GM18511 (cell line): Measurements from ENCODE around the gene CAT.

ENCODE experiments used
- ATAC-seq: cut with Tn5 transposase; IDR thresholded peaks from one replicate; pipeline ENCODE4 v1.9.1; 2021; ENCODE audit warnings: mild to moderate bottlenecking, moderate library complexity; ENCODE audit not compliant: unreplicated experiment

Gene CAT

DNA sequence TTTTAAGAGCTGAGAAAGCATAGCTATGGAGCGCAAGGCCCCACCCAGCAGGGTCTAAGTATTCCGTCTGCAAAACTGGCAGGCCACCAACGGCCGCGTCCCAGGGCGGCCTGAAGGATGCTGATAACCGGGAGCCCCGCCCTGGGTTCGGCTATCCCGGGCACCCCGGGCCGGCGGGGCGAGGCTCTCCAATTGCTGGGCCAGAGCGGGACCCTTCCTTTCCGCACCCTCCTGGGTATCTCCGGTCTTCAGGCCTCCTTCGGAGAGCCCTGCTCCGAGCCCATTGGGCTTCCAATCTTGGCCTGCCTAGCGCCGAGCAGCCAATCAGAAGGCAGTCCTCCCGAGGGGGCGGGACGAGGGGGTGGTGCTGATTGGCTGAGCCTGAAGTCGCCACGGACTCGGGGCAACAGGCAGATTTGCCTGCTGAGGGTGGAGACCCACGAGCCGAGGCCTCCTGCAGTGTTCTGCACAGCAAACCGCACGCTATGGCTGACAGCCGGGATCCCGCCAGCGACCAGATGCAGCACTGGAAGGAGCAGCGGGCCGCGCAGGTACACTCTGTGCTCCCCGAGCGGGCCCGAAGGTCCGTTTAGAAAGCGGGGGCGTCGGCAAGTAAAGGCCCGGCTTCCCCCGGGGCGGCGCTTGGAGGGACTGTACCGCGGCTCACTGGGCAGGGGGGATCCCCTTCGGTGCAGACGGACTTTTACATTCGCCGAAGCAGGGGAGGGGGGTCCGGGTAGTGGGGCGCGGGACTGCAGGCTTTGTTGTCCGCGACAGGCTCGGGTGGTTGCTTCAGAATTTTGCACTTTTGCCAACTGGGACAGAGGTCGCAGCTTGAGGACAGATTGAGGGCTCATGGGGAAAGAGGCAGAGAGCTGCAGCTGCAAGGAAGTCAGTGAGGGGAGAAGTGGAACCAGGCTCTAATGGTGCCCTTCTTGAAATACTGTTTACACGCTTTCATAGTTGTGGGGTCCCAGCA lies at the start of gene CAT:
TSS of gene CAT (plus strand) at position 406 of the 979 bp plus-strand sequence. CDS start at position 486, 80 bp downstream.
- ATAC-seq, result peak; percentile 98

DNA sequence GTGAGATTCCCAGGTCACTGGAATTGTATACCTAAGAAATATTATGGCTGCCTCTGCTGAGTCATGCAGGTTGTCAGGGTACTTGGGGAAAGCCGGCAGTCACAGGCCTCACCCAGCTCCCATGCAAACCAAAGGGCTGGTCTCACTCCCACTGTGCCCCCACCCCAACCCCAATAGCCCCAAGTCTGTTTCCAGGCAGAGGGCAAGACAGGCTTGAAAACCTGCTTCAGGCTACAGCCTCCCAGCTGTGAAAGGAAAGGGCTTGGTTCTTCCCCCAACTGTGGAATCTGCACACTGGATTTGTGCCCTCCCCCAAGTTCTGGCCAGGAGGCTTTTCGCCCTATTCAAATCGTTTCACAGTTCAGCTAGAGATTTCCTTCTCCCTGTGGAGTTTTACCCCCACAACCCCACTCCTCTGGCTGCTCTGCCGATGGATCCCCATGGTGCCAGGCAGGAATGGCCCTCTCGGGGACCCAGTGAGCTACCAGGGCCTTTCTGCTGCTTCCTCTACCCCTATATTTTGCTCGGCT lies 43.9 kb upstream of the CAT start:
- ATAC-seq, result no peak

DNA sequence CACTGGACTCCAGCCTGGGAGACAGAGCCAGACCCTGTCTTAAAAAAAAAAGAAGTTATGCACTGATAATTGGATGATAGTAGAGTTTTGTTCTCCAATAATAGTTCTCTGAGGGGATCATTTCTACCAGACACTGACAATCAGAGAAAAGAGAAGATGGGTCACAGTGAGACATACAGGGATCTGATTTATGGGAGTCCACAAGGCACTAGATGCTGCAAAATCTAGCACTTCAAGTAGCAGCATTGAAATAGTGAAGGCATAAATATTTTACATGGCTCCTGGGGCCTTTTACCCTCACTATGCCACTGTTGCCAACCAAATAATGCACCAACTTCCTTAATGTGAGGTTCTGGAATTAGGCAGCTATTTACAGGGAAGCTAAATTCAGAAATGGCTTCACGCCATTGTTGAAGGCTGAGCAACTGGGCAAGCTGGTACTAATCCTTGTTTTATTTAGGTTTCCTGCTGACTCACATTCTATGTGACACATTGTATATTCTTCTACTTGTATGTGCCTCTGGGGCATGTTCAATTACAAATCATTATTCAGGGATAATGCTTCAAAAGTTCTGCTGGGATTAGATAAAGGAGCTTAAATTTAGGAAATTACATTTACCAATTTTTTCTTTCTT lies 42.7 kb upstream of the CAT start:
- no peak for ATAC-seq

DNA sequence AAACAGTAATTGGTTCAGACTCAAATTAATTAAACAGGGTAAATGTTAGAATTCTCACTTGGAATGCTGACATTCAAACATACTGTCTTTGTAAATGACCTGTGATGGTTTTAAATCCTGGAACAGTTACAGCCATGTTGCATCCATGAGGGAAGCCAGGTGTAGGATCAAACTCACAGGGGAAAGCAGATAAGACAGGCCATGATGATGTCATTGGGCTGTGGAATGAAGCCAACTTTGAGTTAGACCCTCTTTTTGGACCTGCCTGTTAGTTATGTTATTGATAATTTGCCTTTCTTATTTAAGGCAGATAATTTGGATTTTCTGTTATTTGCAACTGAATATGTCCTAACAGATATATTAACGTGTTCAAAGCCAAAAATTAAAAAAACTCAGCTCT lies 41.6 kb upstream of the CAT start:
- ATAC-seq, result no peak

DNA sequence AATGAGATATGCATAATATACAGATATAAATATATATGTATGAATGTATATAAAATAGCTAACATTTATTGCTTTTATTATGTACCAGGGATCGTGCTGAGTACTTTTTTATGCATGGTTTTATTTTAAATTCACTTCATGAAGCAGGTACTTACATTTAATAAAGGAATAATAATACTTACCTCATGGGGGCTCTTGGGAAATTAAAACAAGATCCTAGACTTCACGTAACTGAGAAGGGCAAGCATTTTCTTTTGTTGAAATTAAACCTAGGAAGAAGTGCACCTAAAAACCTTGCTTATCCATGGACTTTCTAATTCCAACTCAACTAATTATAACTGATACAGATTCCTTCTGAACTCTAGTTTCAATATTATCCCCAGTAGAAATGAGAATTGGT lies 40.9 kb upstream of the CAT start:
- ATAC-seq, result no peak

DNA sequence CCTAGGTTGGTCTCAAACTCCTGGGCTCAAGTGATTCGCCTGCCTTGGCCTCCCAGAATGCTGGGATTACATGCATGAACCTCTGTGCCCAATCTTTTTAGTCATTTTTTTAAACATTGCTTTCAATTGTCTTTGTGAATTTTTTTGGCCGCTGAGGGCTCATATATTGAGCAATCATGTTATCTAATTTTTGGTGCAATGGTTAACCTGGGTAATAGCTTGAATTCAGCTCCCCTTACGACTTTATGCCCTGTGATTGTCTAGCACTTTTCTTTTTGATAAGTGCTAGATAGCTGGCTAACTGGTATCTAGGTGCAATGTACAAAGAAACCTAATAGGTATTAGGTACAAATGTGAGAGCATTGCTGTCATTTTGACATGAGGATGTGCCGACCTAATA lies 35.3 kb upstream of the CAT start:
- ATAC-seq, result no peak

DNA sequence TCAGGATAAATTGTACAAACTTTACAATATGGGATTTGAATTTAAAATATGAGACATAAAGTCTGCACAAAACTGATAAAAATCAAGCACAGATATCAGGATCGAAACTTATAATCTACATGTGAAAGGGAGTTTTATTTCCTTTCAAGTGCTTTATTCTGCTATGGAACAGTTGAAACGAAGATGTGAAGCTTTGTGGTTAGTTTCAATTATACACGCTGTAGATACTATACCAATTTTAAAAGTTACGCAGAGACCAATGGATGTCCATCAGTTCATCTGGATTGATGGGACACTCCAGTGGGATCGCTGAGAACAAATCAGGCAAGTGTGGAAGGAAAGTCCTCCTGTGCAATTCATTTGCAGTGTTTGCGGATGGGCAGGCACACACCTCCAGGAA lies 34.5 kb upstream of the CAT start:
- ATAC-seq, result no peak

DNA sequence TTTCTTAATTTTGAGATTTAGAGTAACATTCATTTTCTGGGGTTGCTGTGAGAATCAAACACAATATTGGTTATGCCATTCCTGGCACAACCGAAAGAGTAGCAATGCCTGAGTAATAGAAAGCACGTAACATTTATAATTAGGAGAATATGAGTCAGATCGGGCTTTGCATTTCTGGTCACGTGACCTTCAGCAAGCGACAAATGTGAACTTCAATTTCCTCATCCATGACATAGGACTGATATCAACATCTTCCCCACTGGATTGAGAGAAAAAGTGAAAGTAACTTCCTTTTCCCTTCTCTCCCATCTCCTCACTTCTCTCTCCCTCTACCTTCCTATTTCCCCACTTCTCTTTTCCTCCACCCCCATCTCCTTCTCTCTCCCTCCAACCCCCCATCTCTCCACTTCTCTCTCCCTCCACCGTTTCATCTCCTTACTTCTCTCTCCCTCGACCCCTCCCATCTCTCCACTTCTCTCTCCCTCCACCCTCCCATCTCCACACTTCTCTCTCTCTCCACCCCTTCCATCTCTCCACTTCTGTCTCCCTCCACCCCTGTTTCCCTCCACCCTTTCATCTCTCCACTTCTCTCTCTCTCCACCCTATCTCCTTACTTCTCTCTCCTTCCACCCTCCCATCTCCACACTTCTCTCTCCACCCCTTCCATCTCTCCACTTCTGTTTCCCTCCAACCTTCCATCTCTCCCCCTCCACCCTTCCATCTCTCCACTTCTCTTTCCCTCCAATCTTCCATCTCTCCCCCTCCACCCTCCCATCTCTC lies 33.5 kb upstream of the CAT start:
- ATAC-seq, result no peak

DNA sequence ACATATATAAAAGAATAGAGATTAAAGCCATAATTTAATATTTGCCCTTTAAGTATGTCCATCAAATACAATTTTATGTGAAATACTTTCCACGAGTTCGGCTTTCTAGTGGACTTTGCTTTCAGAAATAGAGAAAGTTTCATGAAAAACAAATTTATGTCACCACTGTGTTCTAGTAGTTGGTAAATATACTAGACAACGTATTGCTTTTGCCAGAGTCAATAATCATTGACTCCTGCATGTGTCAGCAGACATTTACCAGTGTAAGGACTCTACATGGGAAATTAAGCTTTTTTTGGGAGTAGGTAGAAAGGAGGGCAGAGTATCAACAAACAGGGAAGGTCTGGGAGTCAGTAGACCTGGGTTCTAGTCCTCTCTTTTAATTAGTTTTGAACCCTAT lies 32.3 kb upstream of the CAT start:
- no peak for ATAC-seq

DNA sequence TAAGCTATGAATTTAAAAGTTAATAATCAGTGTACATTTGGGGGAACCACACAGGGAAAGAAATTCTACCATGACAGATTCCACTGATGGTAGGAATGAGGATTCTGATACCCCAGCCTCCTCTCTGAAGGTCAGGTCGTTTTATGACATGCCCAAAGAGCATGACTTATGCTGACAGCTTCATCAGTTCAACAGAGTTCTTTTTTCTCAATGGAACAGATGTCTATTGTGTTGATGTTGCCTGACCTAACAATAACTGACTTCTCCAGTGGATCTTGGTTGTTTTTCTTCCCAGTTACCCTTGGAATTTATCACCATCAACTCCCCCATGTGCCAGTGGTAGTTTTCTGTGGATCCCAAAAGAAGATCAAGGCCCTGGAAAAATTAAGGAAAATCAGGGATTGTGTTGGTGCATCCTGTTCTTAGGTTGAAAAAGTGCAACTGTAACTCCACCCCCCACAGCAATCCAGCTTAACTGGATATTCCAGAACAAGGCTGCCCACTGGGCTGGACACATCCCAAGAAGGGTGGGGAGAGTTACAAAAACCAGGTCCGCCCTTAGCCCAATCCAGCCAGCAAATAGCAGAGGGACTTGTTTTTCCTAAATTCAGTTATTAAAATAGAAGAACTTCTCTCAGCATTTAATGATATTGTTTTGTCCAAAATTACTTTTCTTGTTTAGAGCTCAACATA lies 31.5 kb upstream of the CAT start:
- ATAC-seq, result no peak

DNA sequence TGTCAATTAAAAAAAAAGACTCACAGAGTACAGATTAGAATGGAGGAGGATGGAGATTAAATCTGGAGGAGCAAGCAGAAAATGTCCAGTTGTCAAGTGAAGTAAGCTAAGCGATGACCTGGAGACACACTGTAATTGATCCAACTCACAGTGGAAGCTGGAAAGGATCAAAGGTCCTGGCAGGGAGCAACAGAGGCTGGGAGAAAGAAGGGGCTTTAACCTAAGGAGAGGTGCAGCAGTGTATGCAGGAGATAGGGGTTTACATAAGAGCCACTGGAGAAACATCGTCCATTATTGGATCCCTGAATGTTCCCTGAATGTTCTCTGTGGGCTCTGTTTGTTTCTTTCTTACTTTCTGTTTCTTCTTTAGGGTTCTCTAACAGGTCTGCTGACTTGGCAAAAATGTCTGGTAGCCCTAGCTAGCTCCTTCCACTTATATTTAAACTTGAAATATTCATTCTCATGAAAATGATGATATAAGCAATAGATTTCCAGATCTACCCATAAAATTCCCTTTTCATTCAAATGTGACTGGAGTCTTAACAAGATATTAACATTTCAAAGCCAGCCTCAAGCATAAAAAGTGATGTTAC lies 30.1 kb upstream of the CAT start:
- no peak for ATAC-seq

DNA sequence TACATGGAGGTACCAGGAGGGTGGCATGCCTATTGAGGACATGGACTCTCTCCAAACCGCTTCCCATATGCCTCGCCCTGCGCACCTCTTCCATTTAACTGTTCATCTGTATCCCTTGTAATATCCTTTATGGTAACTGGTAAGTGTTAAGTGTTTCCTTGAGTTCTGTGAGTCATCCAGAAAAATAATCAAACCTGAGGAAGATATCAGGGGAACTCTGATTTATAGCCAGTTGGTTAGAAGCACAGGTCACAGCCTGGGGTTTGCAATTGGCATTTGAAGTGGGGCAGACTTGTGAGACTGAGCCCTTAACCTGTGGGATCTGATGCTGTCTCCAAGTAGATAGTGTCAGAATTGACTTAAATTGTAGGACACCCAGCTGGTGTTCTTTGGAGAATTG lies 27.6 kb upstream of the CAT start:
- ATAC-seq, result no peak

DNA sequence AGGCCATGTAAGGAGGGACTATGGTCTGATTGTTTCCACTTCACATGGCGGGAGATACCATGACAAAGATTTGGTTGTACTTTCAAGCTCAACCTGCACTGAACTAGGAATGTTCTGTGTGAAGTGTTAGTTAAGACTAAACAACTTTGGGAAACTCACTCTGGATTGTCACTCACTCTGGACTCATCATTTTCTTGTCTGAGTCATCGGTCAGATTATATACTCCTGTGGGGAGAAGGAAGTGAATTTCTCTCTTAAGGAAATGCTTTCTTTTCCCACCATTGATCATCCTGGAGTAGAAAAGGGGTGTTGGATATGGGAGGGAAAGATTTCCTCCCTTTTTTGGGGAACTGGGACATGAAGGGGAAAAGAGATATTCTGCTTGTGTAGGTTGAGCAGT lies 26.9 kb upstream of the CAT start:
- ATAC-seq, result no peak

DNA sequence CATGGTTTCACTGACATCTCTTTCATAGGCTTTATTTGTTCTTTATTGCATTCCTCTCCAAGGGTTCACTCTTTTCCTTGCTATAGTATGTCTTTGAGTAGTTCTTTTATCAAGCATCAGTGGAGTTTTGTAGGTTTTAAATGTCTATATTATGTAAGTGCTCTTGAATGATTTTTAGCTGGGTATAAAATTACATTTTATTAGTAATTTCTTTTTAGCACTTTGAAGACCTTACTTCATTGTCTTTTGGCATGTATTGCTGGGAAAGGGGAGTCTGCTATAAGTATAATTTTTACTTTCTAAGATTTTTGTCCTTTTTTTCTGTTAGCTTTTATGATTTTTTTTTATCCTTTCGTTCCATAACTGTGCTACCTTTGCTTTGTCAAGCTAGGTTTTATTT lies 25.5 kb upstream of the CAT start:
- no peak for ATAC-seq

DNA sequence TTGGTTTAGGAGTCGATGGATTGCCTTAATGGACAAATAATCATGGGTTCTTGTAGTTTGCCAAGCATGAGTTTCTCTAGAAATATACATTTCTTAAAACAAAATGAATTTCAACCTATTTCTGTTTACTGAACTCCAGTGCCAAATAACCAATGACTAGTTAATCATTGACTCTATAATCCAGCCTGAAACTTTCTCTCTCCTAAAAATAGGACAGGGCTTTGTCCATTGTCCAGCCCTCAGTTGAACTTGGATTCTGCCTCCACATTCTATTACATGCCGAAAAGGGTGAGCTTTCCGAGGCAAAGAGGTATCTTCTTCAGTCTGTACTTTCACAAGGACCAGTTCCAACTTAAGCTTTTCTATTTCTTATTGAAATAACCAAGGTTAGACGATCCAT lies 23.2 kb upstream of the CAT start:
- ATAC-seq, result no peak

DNA sequence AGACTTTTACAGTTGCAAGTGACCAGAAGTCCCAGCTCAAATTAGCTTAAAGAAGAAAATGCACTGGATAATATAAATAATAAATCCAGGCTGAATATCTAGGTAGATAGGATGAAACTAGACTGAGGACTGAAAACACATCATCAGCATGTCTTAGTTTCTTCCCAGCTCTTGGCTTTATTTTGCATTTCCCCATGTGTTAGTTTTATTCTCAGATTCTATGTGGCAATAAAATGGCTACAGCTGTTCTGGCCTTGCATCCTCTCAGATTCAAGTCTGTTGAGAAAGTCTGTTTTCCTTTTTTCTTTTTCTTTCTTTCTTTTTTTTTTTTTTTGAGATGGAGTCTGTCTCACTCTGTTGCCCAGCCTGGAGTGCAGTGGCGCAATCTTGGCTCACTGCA lies 22.6 kb upstream of the CAT start:
- no peak for ATAC-seq

DNA sequence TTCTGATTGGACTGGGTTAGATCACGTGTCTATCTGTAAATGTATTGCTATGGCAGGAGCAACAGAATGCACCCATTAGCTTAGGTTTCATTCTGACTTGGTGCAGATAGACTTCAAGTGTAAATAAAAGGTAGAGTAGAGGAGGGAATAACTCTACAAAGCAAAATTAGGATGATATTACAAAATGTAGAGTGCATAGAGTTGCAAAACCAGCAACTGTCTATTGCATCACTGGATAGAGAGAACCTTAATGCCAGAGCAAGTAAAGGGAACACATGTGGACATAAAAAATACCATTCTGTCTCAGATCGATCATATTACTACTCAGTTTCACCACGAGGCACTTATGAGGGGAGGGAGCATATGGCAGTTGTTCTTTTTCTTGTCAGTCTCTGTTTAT lies 22.0 kb upstream of the CAT start:
- ATAC-seq, result no peak

DNA sequence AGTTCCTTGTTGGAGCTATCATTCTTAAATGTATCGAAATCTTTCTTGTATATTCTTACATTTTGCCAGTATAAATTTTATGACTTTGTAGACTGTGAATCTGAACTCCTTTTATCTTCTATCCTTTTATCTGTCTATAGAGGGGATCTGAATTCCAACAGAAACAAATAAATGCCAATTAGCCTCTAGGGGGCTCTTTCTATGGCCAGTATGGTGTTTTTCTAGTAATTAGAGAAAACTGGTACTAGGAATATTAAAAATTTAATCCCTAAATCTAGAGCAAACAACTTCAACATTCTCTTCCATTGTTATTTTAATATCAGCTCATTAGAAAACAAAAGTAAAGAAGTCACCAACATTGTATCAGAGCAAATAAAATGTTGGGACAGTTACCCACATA lies 21.5 kb upstream of the CAT start:
- no peak for ATAC-seq

DNA sequence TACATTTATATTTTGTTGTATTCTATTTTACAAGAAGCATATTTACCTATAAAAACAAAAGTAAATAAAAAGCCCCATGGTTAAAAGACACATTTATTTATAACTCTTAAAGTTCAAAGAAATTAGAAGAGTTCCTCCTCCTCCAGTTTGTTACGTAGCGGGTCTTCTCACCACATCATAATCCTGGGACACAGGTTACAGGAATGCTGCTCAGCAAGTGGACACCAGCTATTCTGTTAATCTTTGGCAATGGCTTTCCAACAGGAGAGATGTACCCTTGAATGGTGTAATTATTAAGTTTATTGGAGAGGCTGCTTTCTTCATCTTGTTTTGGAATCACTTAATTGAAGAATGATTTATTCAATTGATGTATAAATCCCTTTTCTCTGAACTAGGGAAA lies 19.6 kb upstream of the CAT start:
- ATAC-seq, result no peak

DNA sequence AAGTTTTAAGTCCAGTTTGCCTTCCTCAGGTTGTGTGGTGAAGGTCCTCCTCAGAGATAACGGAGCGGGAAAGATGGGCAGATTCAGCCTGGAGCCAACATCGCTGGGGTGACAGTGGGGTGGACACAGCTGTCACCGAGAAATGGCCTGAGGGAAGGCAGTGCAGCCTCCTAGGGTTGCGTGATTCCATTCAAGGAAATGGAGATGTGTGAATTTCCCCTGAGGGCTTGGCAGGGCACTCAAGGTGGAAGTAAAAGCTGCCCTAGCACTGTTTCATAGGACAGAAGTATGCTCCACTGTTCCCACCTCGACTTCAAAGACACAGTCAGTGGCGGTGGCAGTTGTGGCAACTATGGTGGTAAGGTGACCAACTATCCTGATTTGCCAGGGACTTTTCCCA lies 15.4 kb upstream of the CAT start:
- ATAC-seq, result no peak
